Measurements from ENCODE around the gene KANSL3. TPM values are rescaled to one million over a fixed set of nuclear protein-coding genes. Genes with fewer than 3 reads are reported as not detected.
"Not testable (repeated sequence)": the region's sequence is repeated elsewhere in the genome, so short reads cannot be mapped to it uniquely, and the experiment has no call there.

The KANSL3 gene
- total and polyA plus RNA-seq, 2 experiments from 2014 or later, result 8.9 to 31.4 TPM

GRCh38 chr2:96668771-96669170 is 30.7 kb upstream of the KANSL3 start (continued):
- no peak for TF ChIP-seq REST (IDR thresholded peaks at IDR 0.05; ENCODE audit: unreplicated experiment)
- TF ChIP-seq ZNF114 (CRISPR knock-in tag; IDR thresholded peaks at IDR 0.05), result no peak
- TF ChIP-seq ETS1 (IDR thresholded peaks at IDR 0.05), result no peak
- no peak for TF ChIP-seq STAT1 (IDR thresholded peaks at IDR 0.05; ENCODE audit: unreplicated experiment)

- ATAC-seq; H3K4me1 ChIP-seq (ENCODE audit: insufficient read depth); H3K4me2 ChIP-seq; H3K27me3 Mint-ChIP-seq (ENCODE audit: insufficient read depth, low read depth, poor library complexity); H2AFZ ChIP-seq; H3K27ac Mint-ChIP-seq; H3K36me3 Mint-ChIP-seq (ENCODE audit: low read depth); H3K27ac ChIP-seq (ENCODE audit: low read depth); H3K4me3 ChIP-seq; H3F3A ChIP-seq (replicated peaks; ENCODE audit: low read depth); H4K20me1 ChIP-seq (replicated peaks; ENCODE audit: insufficient read depth); H3K79me2 ChIP-seq (replicated peaks; ENCODE audit: insufficient read depth); H3K4me3 Mint-ChIP-seq; H3K4me1 Mint-ChIP-seq; H3K27me3 ChIP-seq (ENCODE audit: insufficient read depth); H3K36me3 ChIP-seq (ENCODE audit: insufficient read depth); H3K9me2 ChIP-seq (ENCODE audit: insufficient read depth); DNase-seq (ENCODE audit: low spot score): not testable (repeated sequence)
- peaks cover 13% of the 10 kb centered on the region for H3K9me3 Mint-ChIP-seq
Observed at GRCh38 chr2:96665717-96666116, 27.6 kb upstream of the KANSL3 start.

DNA sequence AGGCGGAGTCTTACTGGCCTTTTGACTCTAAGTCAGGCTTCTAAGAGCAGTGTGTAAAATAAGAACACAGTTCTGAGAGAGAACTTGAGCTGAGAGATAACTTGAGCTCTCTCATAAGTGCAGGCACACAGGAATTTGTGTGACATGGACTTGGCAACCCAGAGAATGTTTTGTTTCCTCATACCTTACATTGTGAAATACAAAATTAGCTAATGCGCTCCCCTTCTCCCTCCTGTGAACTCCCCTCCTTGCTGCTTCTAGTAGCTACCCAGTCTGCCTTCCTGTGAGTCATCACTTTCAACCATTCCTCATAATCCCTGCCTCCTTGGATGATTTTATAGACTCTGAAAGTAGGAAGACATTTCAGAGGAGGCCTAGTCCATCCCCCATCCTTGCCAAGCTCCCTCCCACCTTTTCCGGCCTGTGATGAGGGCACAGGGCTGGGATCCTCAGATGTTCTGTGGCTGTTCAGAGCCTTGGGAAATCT is 27.0 kb upstream of the KANSL3 start:
- peaks cover 5% of the 10 kb centered on the region; the same call in 1 of the 3 replicates for H3K4me1 Mint-ChIP-seq
- H3K9me3 Mint-ChIP-seq, result peaks cover 13% of the 10 kb centered on the region
- Histone ChIP-seq H3K27ac (ENCODE audit: low read depth) (no peak overlapping the region), H3K4me1 (ENCODE audit: insufficient read depth) (no peaks in the 10 kb centered on the region), H3K4me3 (no peak overlapping the region), H2AFZ (no peak overlapping the region), H3K79me2 (replicated peaks; ENCODE audit: insufficient read depth) (no peaks in the 10 kb centered on the region), H3K9me2 (ENCODE audit: insufficient read depth) (no peaks in the 10 kb centered on the region), H3K27me3 (ENCODE audit: insufficient read depth) (no peaks in the 10 kb centered on the region), H4K20me1 (replicated peaks; ENCODE audit: insufficient read depth) (no peaks in the 10 kb centered on the region), H3K4me2 (no peak overlapping the region), H3F3A (replicated peaks; ENCODE audit: low read depth) (no peaks in the 10 kb centered on the region), H3K36me3 (ENCODE audit: insufficient read depth) (no peaks in the 10 kb centered on the region)
- H3K4me3 Mint-ChIP-seq, result no peak overlapping the region
- DNase-seq (ENCODE audit: low spot score) (no peak), ATAC-seq (no peak)
- H3K36me3 Mint-ChIP-seq (ENCODE audit: low read depth), result no peaks in the 10 kb centered on the region; the same call in 2 of the 3 replicates
- H3K27ac Mint-ChIP-seq, result no peak overlapping the region
- peaks cover 5% of the 10 kb centered on the region for H3K27me3 Mint-ChIP-seq (ENCODE audit: insufficient read depth, low read depth, poor library complexity)
- no peak for TF ChIP-seq CTCF (conservative IDR thresholded peaks at IDR 0.05; ENCODE audit: low read depth in 2 of 2)
- no peak for TF ChIP-seq CREB1 (CRISPR knock-in tag; IDR thresholded peaks at IDR 0.05; ENCODE audit: low read depth)
- no peak for TF ChIP-seq NANOG (IDR thresholded peaks at IDR 0.05; ENCODE audit: borderline replicate concordance)
- TF ChIP-seq EZH2 (IDR thresholded peaks at IDR 0.05; ENCODE audit: low read depth, unreplicated experiment), result no peak
- no peak for TF ChIP-seq ZNF114 (CRISPR knock-in tag; IDR thresholded peaks at IDR 0.05)
- TF ChIP-seq POLR2AphosphoS5 (IDR thresholded peaks at IDR 0.05; ENCODE audit: low read depth), result no peak
- no peak for TF ChIP-seq ETS1 (IDR thresholded peaks at IDR 0.05)
- TF ChIP-seq EZH2phosphoT487 (IDR thresholded peaks at IDR 0.05; ENCODE audit: unreplicated experiment), result no peak
- no peak for TF ChIP-seq REST (IDR thresholded peaks at IDR 0.05; ENCODE audit: unreplicated experiment)
- TF ChIP-seq ZNF331 (CRISPR knock-in tag; IDR thresholded peaks at IDR 0.05; ENCODE audit: low read depth), result no peak
